ENCODE measurements around the gene SUCLG2.
A peak's percentile ranks its signal among the peaks of the same experiment; 100 is the strongest.

Gene SUCLG2

GRCh38 chr3:67654099-67654843, at the start of gene SUCLG2:
SUCLG2 (minus strand) TSS chr3:67654612; CDS start chr3:67654586, 26 bp downstream.
- DNase-seq, result peak; percentile 80

GRCh38 chr3:67700596-67700995, 46.2 kb upstream of the SUCLG2 start:
- no peak for DNase-seq

- DNase-seq, result no peak
Observed at GRCh38 chr3:67699882-67700281, 45.5 kb upstream of the SUCLG2 start.

- DNase-seq, result no peak
Observed at GRCh38 chr3:67692621-67693020, 38.2 kb upstream of the SUCLG2 start.

GRCh38 chr3:67691926-67692325, 37.5 kb upstream of the SUCLG2 start:
- no peak for DNase-seq

GRCh38 chr3:67691207-67691606, 36.8 kb upstream of the SUCLG2 start:
- no peak for DNase-seq

- DNase-seq, result no peak
Observed at GRCh38 chr3:67689806-67690205, 35.4 kb upstream of the SUCLG2 start.

- no peak for DNase-seq
Observed at GRCh38 chr3:67688231-67688630, 33.8 kb upstream of the SUCLG2 start.

GRCh38 chr3:67686069-67686468, 31.7 kb upstream of the SUCLG2 start:
- DNase-seq, result no peak

- DNase-seq, result no peak
Observed at GRCh38 chr3:67685499-67685898, 31.1 kb upstream of the SUCLG2 start.

- no peak for DNase-seq
Observed at GRCh38 chr3:67684211-67684610, 29.8 kb upstream of the SUCLG2 start.

- no peak for DNase-seq
Observed at GRCh38 chr3:67683522-67683921, 29.1 kb upstream of the SUCLG2 start.

GRCh38 chr3:67678665-67679064, 24.3 kb upstream of the SUCLG2 start:
- no peak for DNase-seq

GRCh38 chr3:67674055-67674454, 19.6 kb upstream of the SUCLG2 start:
- DNase-seq, result no peak

- DNase-seq, result no peak
Observed at GRCh38 chr3:67662733-67663132, 8.3 kb upstream of the SUCLG2 start.

- DNase-seq, result no peak
Observed at GRCh38 chr3:67661089-67661488, 6.7 kb upstream of the SUCLG2 start.

- no peak for DNase-seq
Observed at GRCh38 chr3:67657192-67657591, 2.8 kb upstream of the SUCLG2 start.

GRCh38 chr3:67656614-67657013, 2.2 kb upstream of the SUCLG2 start:
- DNase-seq, result no peak

GRCh38 chr3:67655364-67656121, 1.1 kb upstream of the SUCLG2 start:
- DNase-seq, result peak; percentile 71

GRCh38 chr3:67654844-67655177, 399 bp upstream of the SUCLG2 start:
- no peak for DNase-seq

- no peak for DNase-seq
Observed at GRCh38 chr3:67653425-67654098, 850 bp downstream of the SUCLG2 start.

GRCh38 chr3:67650084-67650483, 4.3 kb downstream of the SUCLG2 start:
- DNase-seq, result no peak

GRCh38 chr3:67649681-67650080, 4.7 kb downstream of the SUCLG2 start:
- no peak for DNase-seq

- DNase-seq, result no peak
Observed at GRCh38 chr3:67648701-67649100, 5.7 kb downstream of the SUCLG2 start.

Data from activated CD8-positive, alpha-beta memory T cell treated with anti-CD3 and anti-CD28 coated beads, Interleukin-2, amount 50 U/mL, for 4 hours (primary cell).